ENCODE data around the gene RAB38.

RAB38 gene

GRCh38 chr11:88204353-88204752 lies 29.1 kb upstream of the RAB38 start:
- Histone ChIP-seq H3K4me1 (ENCODE audit: insufficient read depth, poor library complexity, severe bottlenecking) (no peaks in the 10 kb centered on the region), H3K9me3 (ENCODE audit: severe bottlenecking) (no peaks in the 10 kb centered on the region), H3K27me3 (ENCODE audit: insufficient read depth, poor library complexity, severe bottlenecking) (no peaks in the 10 kb centered on the region), H3K36me3 (ENCODE audit: low read depth) (no peaks in the 10 kb centered on the region), H3K4me3 (ENCODE audit: severe bottlenecking) (no peak overlapping the region), H3K27ac (ENCODE audit: poor library complexity, severe bottlenecking) (no peak overlapping the region)
- no peak for TF ChIP-seq CTCF (IDR thresholded peaks at IDR 0.05; ENCODE audit: poor library complexity, severe bottlenecking)
- no peak for DNase-seq (ENCODE audit: low spot score)
- no peak for ATAC-seq (ENCODE audit: low read depth)

GRCh38 chr11:88203604-88204003 lies 28.4 kb upstream of the RAB38 start:
- Histone ChIP-seq H3K9me3 (ENCODE audit: severe bottlenecking) (no peaks in the 10 kb centered on the region), H3K4me3 (ENCODE audit: severe bottlenecking) (no peak overlapping the region), H3K36me3 (ENCODE audit: low read depth) (no peaks in the 10 kb centered on the region), H3K27ac (ENCODE audit: poor library complexity, severe bottlenecking) (no peak overlapping the region), H3K27me3 (ENCODE audit: insufficient read depth, poor library complexity, severe bottlenecking) (no peaks in the 10 kb centered on the region), H3K4me1 (ENCODE audit: insufficient read depth, poor library complexity, severe bottlenecking) (no peaks in the 10 kb centered on the region)
- DNase-seq (ENCODE audit: low spot score) (no peak), ATAC-seq (ENCODE audit: low read depth) (no peak)
- TF ChIP-seq CTCF (IDR thresholded peaks at IDR 0.05; ENCODE audit: poor library complexity, severe bottlenecking): no peak

GRCh38 chr11:88202498-88202897 lies 27.3 kb upstream of the RAB38 start:
- H3K9me3 ChIP-seq (ENCODE audit: severe bottlenecking): no peaks in the 10 kb centered on the region
- H3K27ac ChIP-seq (ENCODE audit: poor library complexity, severe bottlenecking): no peak overlapping the region
- no peaks in the 10 kb centered on the region for H3K36me3 ChIP-seq (ENCODE audit: low read depth)
- ATAC-seq (ENCODE audit: low read depth): no peak
- TF ChIP-seq CTCF (IDR thresholded peaks at IDR 0.05; ENCODE audit: poor library complexity, severe bottlenecking): no peak
- H3K4me3 ChIP-seq (ENCODE audit: severe bottlenecking): no peak overlapping the region
- no peaks in the 10 kb centered on the region for H3K27me3 ChIP-seq (ENCODE audit: insufficient read depth, poor library complexity, severe bottlenecking)
- no peaks in the 10 kb centered on the region for H3K4me1 ChIP-seq (ENCODE audit: insufficient read depth, poor library complexity, severe bottlenecking)
- DNase-seq (ENCODE audit: low spot score): no peak

GRCh38 chr11:88196393-88196792 lies 21.1 kb upstream of the RAB38 start:
- H3K36me3 ChIP-seq (ENCODE audit: low read depth): no peaks in the 10 kb centered on the region
- H3K4me3 ChIP-seq (ENCODE audit: severe bottlenecking): no peak overlapping the region
- no peak overlapping the region for H3K27ac ChIP-seq (ENCODE audit: poor library complexity, severe bottlenecking)
- H3K4me1 ChIP-seq (ENCODE audit: insufficient read depth, poor library complexity, severe bottlenecking): no peaks in the 10 kb centered on the region
- H3K27me3 ChIP-seq (ENCODE audit: insufficient read depth, poor library complexity, severe bottlenecking): no peaks in the 10 kb centered on the region
- ATAC-seq (ENCODE audit: low read depth) (no peak), DNase-seq (ENCODE audit: low spot score) (no peak)
- no peak for TF ChIP-seq CTCF (IDR thresholded peaks at IDR 0.05; ENCODE audit: poor library complexity, severe bottlenecking)
- H3K9me3 ChIP-seq (ENCODE audit: severe bottlenecking): no peaks in the 10 kb centered on the region

GRCh38 chr11:88195908-88196307 lies 20.7 kb upstream of the RAB38 start:
- Histone ChIP-seq H3K4me3 (ENCODE audit: severe bottlenecking) (no peak overlapping the region), H3K27me3 (ENCODE audit: insufficient read depth, poor library complexity, severe bottlenecking) (no peaks in the 10 kb centered on the region), H3K36me3 (ENCODE audit: low read depth) (no peaks in the 10 kb centered on the region), H3K27ac (ENCODE audit: poor library complexity, severe bottlenecking) (no peak overlapping the region), H3K9me3 (ENCODE audit: severe bottlenecking) (no peaks in the 10 kb centered on the region), H3K4me1 (ENCODE audit: insufficient read depth, poor library complexity, severe bottlenecking) (no peaks in the 10 kb centered on the region)
- DNase-seq (ENCODE audit: low spot score) (no peak), ATAC-seq (ENCODE audit: low read depth) (no peak)
- no peak for TF ChIP-seq CTCF (IDR thresholded peaks at IDR 0.05; ENCODE audit: poor library complexity, severe bottlenecking)

All from RWPE2 (cell line).